GM11168 (cell line): ENCODE results near the gene CYP19A1.

ENCODE experiments used
- in situ Hi-C: fragments of 300-500 bp; cut with MboI; formaldehyde crosslinking; loops from one replicate; pipeline ENCODE4 v1.12.0; 2022; ENCODE audit warnings: low sequenced_read_pairs; ENCODE audit not compliant: unreplicated experiment

CYP19A1 gene

DNA sequence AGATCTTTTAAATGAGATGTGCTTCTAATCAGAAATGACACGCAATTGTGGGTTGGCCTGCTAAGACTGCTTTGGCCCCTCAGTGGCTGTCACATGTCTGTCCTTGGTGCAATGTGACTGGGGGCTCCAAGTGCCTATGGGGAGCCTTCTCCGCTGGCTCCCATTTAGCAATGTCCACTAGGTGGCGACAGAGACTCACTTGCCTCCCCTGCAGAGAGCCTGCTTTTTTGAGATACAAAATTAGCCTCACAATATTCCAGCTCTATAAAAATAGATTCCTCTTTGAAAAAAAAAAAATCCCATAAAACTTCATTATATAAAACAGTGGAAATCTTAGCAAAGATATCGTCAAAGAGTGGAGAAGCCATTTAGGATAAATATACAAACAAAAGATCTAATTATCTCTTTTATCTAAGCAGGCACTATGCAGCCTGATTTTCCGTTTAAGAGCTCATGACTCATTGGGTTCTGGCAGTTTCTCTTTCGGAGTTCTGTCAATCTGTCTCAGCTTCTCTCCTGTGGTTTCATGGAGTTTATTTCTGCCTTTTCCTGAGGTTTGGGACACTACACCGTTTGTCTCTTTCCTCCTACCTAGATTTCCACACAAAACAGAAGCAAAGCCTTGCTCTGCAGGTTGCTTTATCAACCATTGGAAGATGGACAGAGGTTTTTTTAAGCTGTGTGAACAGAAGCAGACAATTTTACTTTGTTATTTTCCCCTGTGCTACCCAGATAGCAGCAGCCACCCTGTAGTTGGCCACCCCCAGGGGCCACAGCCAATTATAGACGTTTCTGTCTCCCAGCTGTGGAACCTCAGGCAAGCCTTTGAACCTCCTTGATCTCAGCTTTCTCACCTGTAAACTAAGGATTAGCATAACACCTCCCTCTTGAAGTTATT lies 175.3 kb downstream of the CYP19A1 start:
- in situ Hi-C loops: loop anchor here (10.0 kb wide), 1 partner anchor 242 kb away; no protein-coding TSS in a partner anchor

DNA sequence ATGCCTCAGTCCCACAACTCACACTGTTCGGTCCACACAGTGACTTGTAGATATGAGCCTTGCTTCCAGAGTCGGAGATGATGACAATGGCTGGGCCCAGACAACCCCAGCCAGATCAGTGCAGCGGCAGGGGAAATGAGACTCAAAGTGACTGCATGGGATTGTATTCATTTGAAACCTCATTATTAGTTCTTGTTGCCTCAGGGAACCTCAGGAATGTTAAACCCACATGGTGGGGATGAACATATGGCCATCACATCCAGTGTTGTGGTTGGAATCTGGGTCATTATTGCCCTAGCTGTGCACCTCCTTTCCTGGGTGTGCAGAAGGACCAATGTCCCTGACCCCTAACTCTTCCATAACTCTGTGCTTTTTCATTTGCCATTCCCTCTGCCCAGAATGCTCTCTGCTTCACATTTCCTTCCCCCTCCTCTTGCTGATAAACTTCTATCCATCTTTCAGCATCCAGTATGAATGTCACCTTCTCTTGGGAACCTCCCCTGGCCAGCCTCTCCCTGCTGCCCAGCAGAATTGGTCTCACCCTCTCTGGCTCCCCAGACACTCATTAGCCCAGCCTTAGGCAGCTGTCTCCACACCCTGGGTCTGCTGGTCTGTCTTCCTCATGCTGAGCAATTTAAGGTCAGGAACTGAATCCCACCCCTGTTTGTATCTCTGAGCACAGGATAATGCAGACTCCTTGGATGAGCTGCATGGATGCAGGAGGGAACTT lies 176.7 kb downstream of the CYP19A1 start:
- in situ Hi-C loops: loop anchor here (10.0 kb wide), 1 partner anchor 243 kb away; no protein-coding TSS in a partner anchor

DNA sequence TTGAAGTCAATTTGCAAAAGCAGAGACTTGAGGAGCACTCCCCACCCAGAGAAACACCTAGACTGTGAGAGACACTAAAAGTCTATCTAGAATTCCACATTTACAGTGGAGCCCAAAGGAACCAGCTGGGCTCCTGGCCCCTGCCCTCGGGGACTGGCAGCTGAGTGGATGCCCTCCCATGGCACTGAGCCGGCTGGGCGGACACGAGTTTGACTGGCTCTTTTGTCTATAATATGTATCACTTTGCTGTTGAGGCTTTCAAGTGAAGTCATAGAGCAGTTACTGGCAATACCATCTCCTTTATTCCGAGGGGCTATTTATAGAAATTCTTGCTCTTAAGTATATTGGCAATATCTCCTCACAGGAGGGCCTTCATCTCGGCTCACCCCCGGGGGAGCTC lies 177.9 kb downstream of the CYP19A1 start:
- in situ Hi-C loops: loop anchor here (10.0 kb wide), 1 partner anchor 244 kb away; no protein-coding TSS in a partner anchor
